Naive thymus-derived CD4-positive, alpha-beta T cell (primary cell): ENCODE measurements around the gene RSPRY1. TPM values are rescaled to one million over a fixed set of nuclear protein-coding genes. Genes with fewer than 3 reads are reported as not detected.

Experiments
- ATAC-seq: fragments of 150-1000 bp; cut with Tn5 transposase; 2 replicates; pipeline ENCODE4 v1.10.0; 2021; ENCODE audit warnings: mild to moderate bottlenecking, moderate library complexity
- CTCF ChIA-PET: fragments of 350-600 bp; sonication (Branson Sonifier 250); formaldehyde crosslinking; loops from one replicate; lab custom pipeline; 2021; ENCODE audit warnings: antibody characterized with exemption; lab: Charles Lee
- POLR2A ChIA-PET: fragments of 350-600 bp; sonication (Branson Sonifier 250); formaldehyde crosslinking; loops from one replicate; lab custom pipeline; 2021; ENCODE audit warnings: antibody characterized with exemption, inconsistent platforms; lab: Charles Lee
- DNase-seq, 9 donors: peaks; one replicate each; pipeline versions ENCODE4 v3.0.0 to v3.0.0-alpha.2; 2020 to 2022; ENCODE audit warnings: mixed read lengths in 1 of 9
- H3K27ac ChIP-seq: one replicate; pipeline ENCODE4 v1.7.0; 2013; ENCODE audit warnings: mild to moderate bottlenecking, low read depth, low read length, moderate library complexity
- H3K27me3 ChIP-seq, 2 donors: one replicate each; pipeline ENCODE4 v1.7.0; 2013; ENCODE audit warnings: low read length in 2 of 2, mild to moderate bottlenecking in 2 of 2, moderate library complexity in 2 of 2; ENCODE audit not compliant: control insufficient read depth in 2 of 2, insufficient read depth in 2 of 2
- H3K36me3 ChIP-seq, 3 experiments: 1 replicate in 2 of 3; 2 replicates in 1 of 3; pipeline ENCODE4 v1.7.0; 2013; ENCODE audit warnings: low read length in 3 of 3, mild to moderate bottlenecking in 3 of 3, moderate library complexity in 1 of 3; ENCODE audit not compliant: insufficient read depth in 3 of 3, control insufficient read depth in 2 of 3
- H3K4me1 ChIP-seq, 2 donors: one replicate each; pipeline ENCODE4 v1.7.0; 2013; ENCODE audit warnings: low read length in 2 of 2, mild to moderate bottlenecking in 2 of 2, moderate library complexity in 1 of 2; ENCODE audit not compliant: control insufficient read depth in 2 of 2, insufficient read depth in 2 of 2
- H3K4me3 ChIP-seq: 2 replicates; pipeline ENCODE4 v1.7.0; 2013; ENCODE audit warnings: mild to moderate bottlenecking, low read length
- H3K9me3 ChIP-seq, 3 experiments: 1 replicate in 2 of 3; 2 replicates in 1 of 3; pipeline ENCODE4 v1.7.0; 2013; ENCODE audit warnings: low read length in 3 of 3; ENCODE audit not compliant: control insufficient read depth in 2 of 3
- H3K27ac Mint-ChIP-seq, 9 donors: one replicate each; pipeline ENCODE4 v1.8.0; 2020 to 2022; ENCODE audit warnings: mixed read lengths in 9 of 9, mild to moderate bottlenecking in 8 of 9, moderate library complexity in 5 of 9, inconsistent platforms in 2 of 9
- H3K27me3 Mint-ChIP-seq, 5 donors: one replicate each; pipeline ENCODE4 v1.8.0; 2021 to 2022; ENCODE audit warnings: mixed read lengths in 5 of 5, mild to moderate bottlenecking in 1 of 5
- H3K36me3 Mint-ChIP-seq, 5 donors: one replicate each; pipeline ENCODE4 v1.8.0; 2020 to 2022; ENCODE audit warnings: mixed read lengths in 5 of 5, mild to moderate bottlenecking in 3 of 5, inconsistent platforms in 1 of 5
- H3K4me1 Mint-ChIP-seq, 7 donors: one replicate each; pipeline ENCODE4 v1.8.0; 2020 to 2022; ENCODE audit warnings: mixed read lengths in 7 of 7, mild to moderate bottlenecking in 3 of 7, inconsistent platforms in 1 of 7
- H3K4me3 Mint-ChIP-seq, 10 donors: one replicate each; pipeline ENCODE4 v1.8.0; 2020 to 2022; ENCODE audit warnings: mild to moderate bottlenecking in 10 of 10, mixed read lengths in 10 of 10, moderate library complexity in 6 of 10, inconsistent platforms in 2 of 10
- H3K9me3 Mint-ChIP-seq, 11 donors: one replicate each; pipeline ENCODE4 v1.8.0; 2020 to 2022; ENCODE audit warnings: mixed read lengths in 11 of 11, mild to moderate bottlenecking in 4 of 11, inconsistent platforms in 1 of 11, moderate library complexity in 1 of 11
- intact Hi-C, 2 donors: fragments of 100-400 bp; cut with micrococcal nuclease; formaldehyde crosslinking; loops; one replicate each; pipeline ENCODE4 v1.15.1; 2023
- polyA plus RNA-seq, 2 donors: library from polyadenylated mRNA; unstranded; fragments of 300-500 nt; fragmentation: Illumina TruSeq; gene quantifications; one replicate each; pipeline ENCODE4 v1.2.3, GENCODE V29; 2021
- total RNA-seq, 6 experiments: library from RNA in 5 of 6; stranded (reverse) in 5 of 6; gene quantifications; 1 replicate in 5 of 6; 2 replicates in 1 of 6; pipeline ENCODE4 v1.2.3 and lab custom pipeline; 2021 to 2026

Gene RSPRY1
- total and polyA plus RNA-seq, 7 experiments from 2014 or later, result 22.2 to 40.5 (median 33.6) TPM

- Mint-ChIP-seq H3K36me3 (peaks cover 0 to 20% (median 11%) of the 10 kb centered on the region in 5 donors), H3K4me3 (peak overlapping the region; percentile 81 to 97 (median 89)), H3K27me3 (no peaks in the 10 kb centered on the region), H3K27ac (peak overlapping the region; percentile 12 to 89 (median 69)), H3K4me1 (peaks cover 14 to 24% (median 17%) of the 10 kb centered on the region in 7 donors), H3K9me3 (no peaks in the 10 kb centered on the region)
- Histone ChIP-seq H3K36me3 (peaks cover 0 to 32% (median 15%) of the 10 kb centered on the region in 3 experiments), H3K9me3 (no peaks in the 10 kb centered on the region), H3K4me1 (peaks cover 5 to 6% of the 10 kb centered on the region in 2 donors), H3K4me3 (peak overlapping the region; percentile 44), H3K27me3 (no peaks in the 10 kb centered on the region), H3K27ac (peak overlapping the region; percentile 84)
- peak in 3 of 9 donors; percentile 7 to 32 (median 28) for DNase-seq
- CTCF ChIA-PET, result interaction anchor here (1.1 to 2.5 kb wide), 3 partner anchors 14 to 171 kb away, joined by 3 to 13 read pairs (median 3); no protein-coding TSS in a partner anchor
- POLR2A ChIA-PET, result interaction anchor here (0.8 to 5.0 kb wide), 13 partner anchors 9 to 202 kb away, joined by 3 to 35 read pairs (median 4); partner anchors contain the start of genes CIAPIN1, COQ9, PLLP and PSME3IP1
- intact Hi-C loops, result loop anchor here (1.0 to 10.0 kb wide), 10 partner anchors 22 to 883 kb away; partner anchors contain the start of genes CFAP20 (in 1 of the 2), CIAPIN1 (in 1 of the 2), COQ9 (in 1 of the 2) and CPNE2 (in 1 of the 2)
- ATAC-seq, result peak; percentile 2
These were observed 59.5 kb downstream of the RSPRY1 start for GRCh38 chr16:57245472-57246113.

- ATAC-seq (no peak), DNase-seq (no peak)
- H3K27me3 Mint-ChIP-seq, result no peaks in the 10 kb centered on the region
- H3K27ac Mint-ChIP-seq, result no peak overlapping the region
- Histone ChIP-seq H3K27me3 (no peaks in the 10 kb centered on the region), H3K4me3 (no peak overlapping the region), H3K9me3 (no peaks in the 10 kb centered on the region), H3K4me1 (no peaks in the 10 kb centered on the region), H3K36me3 (peaks cover 16 to 78% (median 23%) of the 10 kb centered on the region in 3 experiments), H3K27ac (no peak overlapping the region)
- ChIA-PET CTCF (no interaction called here), POLR2A (interaction anchor here (1.3 kb wide), 1 partner anchor 12 kb away, joined by 5 read pairs; no protein-coding TSS in a partner anchor)
- no peak overlapping the region for H3K4me3 Mint-ChIP-seq
- peaks cover 0 to 11% (median 0%) of the 10 kb centered on the region in 7 donors for H3K4me1 Mint-ChIP-seq
- H3K9me3 Mint-ChIP-seq, result peaks cover 0 to 3% (median 0%) of the 10 kb centered on the region in 11 donors
- H3K36me3 Mint-ChIP-seq, result peaks cover 7 to 48% (median 30%) of the 10 kb centered on the region in 5 donors
- intact Hi-C loops, result no loop called here
These were observed 65.2 kb downstream of the RSPRY1 start for GRCh38 chr16:57251352-57251751.

- intact Hi-C loops, result no loop called here
- peaks cover 16 to 81% (median 23%) of the 10 kb centered on the region in 3 experiments for H3K36me3 ChIP-seq
- Mint-ChIP-seq H3K9me3 (peaks cover 0 to 3% (median 0%) of the 10 kb centered on the region in 11 donors), H3K4me3 (no peak overlapping the region), H3K36me3 (peaks cover 7 to 48% (median 30%) of the 10 kb centered on the region in 5 donors), H3K27ac (peak overlapping the region in 6 of 9 donors; percentile 7 to 63 (median 26)), H3K4me1 (peaks cover 0 to 14% (median 0%) of the 10 kb centered on the region in 7 donors), H3K27me3 (no peaks in the 10 kb centered on the region)
- no peaks in the 10 kb centered on the region for H3K9me3 ChIP-seq
- ChIA-PET POLR2A (interaction anchor here (1.3 kb wide), 1 partner anchor 26 kb away, joined by 7 read pairs; no protein-coding TSS in a partner anchor), CTCF (no interaction called here)
- no peaks in the 10 kb centered on the region for H3K4me1 ChIP-seq
- no peak overlapping the region for H3K27ac ChIP-seq
- no peak for DNase-seq
- ATAC-seq, result no peak
- no peaks in the 10 kb centered on the region for H3K27me3 ChIP-seq
- no peak overlapping the region for H3K4me3 ChIP-seq
These were observed 66.1 kb downstream of the RSPRY1 start for GRCh38 chr16:57252148-57252721.

- Histone ChIP-seq H3K27ac (no peak overlapping the region), H3K4me1 (no peaks in the 10 kb centered on the region), H3K4me3 (no peak overlapping the region), H3K27me3 (no peaks in the 10 kb centered on the region), H3K9me3 (no peaks in the 10 kb centered on the region), H3K36me3 (peaks cover 16 to 73% (median 23%) of the 10 kb centered on the region in 3 experiments)
- H3K4me1 Mint-ChIP-seq, result peaks cover 0 to 15% (median 0%) of the 10 kb centered on the region in 7 donors
- H3K27ac Mint-ChIP-seq, result no peak overlapping the region
- intact Hi-C loops, result no loop called here
- H3K9me3 Mint-ChIP-seq, result peaks cover 0 to 3% (median 0%) of the 10 kb centered on the region in 11 donors
- no peak overlapping the region for H3K4me3 Mint-ChIP-seq
- CTCF ChIA-PET, result no interaction called here
- H3K36me3 Mint-ChIP-seq, result peaks cover 7 to 44% (median 30%) of the 10 kb centered on the region in 5 donors
- peak in 1 of 9 donors; percentile 6 for DNase-seq
- ATAC-seq, result no peak
- POLR2A ChIA-PET, result interaction anchor here (0.7 kb wide), 1 partner anchor 27 kb away, joined by 5 read pairs; no protein-coding TSS in a partner anchor
- no peaks in the 10 kb centered on the region for H3K27me3 Mint-ChIP-seq
These were observed 67.3 kb downstream of the RSPRY1 start for GRCh38 chr16:57253466-57253865.

- ChIA-PET CTCF (interaction anchor here (0.6 to 0.7 kb wide), 2 partner anchors 8 to 738 kb away, joined by 3 to 4 read pairs; no protein-coding TSS in a partner anchor), POLR2A (interaction anchor here (0.9 to 1.2 kb wide), 3 partner anchors 13 to 191 kb away, joined by 3 read pairs; partner anchors contain the start of genes CIAPIN1 and COQ9)
- DNase-seq (peak in 1 of 9 donors; percentile 2), ATAC-seq (no peak)
- no peak overlapping the region for H3K4me3 ChIP-seq
- peaks cover 8 to 51% (median 16%) of the 10 kb centered on the region in 3 experiments for H3K36me3 ChIP-seq
- no peak overlapping the region for H3K27ac ChIP-seq
- H3K9me3 ChIP-seq, result no peaks in the 10 kb centered on the region
- no peaks in the 10 kb centered on the region for H3K27me3 ChIP-seq
- intact Hi-C loops, result no loop called here
- Mint-ChIP-seq H3K4me1 (peaks cover 0 to 26% (median 17%) of the 10 kb centered on the region in 7 donors), H3K9me3 (peaks cover 0 to 3% (median 0%) of the 10 kb centered on the region in 11 donors), H3K27me3 (no peaks in the 10 kb centered on the region), H3K27ac (peak overlapping the region in 1 of 9 donors; percentile 36), H3K4me3 (no peak overlapping the region), H3K36me3 (peaks cover 7 to 27% (median 18%) of the 10 kb centered on the region in 5 donors)
- H3K4me1 ChIP-seq, result peaks cover 0 to 10% of the 10 kb centered on the region in 2 donors
These were observed 69.7 kb downstream of the RSPRY1 start for GRCh38 chr16:57255686-57256415.
